HG02610 (cell line): ENCODE measurements around the gene SMARCAL1.

Source experiments
- ATAC-seq: cut with Tn5 transposase; IDR thresholded peaks from one replicate; pipeline ENCODE4 v1.9.1; 2021; ENCODE audit warnings: mild to moderate bottlenecking, moderate library complexity; ENCODE audit not compliant: unreplicated experiment

The SMARCAL1 gene

GRCh38 chr2:216392018-216392562 lies 20.2 kb upstream of the SMARCAL1 start:
- no peak for ATAC-seq

DNA sequence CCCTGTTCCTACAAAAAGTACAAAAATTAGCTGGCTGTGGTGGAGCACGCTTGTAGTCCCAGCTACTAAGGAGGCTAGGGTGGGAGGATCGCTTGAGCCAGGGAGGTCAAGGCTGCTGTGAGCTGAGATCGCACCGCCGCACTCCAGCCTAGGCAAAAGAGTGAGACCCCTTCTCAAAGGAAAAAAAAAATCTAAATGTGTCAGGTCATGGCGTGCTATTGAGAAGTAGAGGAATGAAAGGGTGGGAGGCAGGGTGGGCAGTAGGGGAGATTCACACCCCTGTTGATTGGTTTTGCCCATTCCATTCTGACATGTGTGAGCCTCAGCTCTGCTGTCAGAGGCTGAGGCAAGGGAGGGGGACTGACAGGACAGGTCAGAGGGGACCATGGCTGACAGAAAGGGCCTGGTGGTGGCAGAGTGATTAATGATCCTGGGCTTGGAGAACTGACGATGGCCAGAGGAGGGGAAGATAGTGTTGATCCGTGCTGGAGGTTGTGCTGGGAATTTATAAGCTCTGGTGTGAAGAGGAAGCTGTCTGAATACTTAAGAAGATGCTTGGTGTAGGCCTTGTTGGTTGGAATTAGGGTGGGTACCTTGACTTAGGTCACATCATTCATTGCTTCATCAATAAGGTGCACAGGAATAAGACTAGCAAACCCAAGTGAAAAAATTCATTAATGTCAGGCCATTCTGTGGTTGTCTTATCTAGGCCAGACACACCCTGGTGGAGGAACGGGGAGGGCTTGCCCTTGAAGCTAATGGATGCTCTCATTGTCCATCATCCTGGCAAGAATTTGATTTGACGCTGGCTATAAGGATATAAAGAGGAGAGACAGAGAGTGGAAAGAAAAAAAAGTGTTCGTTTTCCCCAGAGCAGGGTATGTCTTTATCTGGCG lies 19.1 kb upstream of the SMARCAL1 start:
- ATAC-seq, result no peak

GRCh38 chr2:216394881-216395280 lies 17.4 kb upstream of the SMARCAL1 start:
- no peak for ATAC-seq

- ATAC-seq, result no peak
Measured at GRCh38 chr2:216399621-216400020, 12.7 kb upstream of the SMARCAL1 start.

DNA sequence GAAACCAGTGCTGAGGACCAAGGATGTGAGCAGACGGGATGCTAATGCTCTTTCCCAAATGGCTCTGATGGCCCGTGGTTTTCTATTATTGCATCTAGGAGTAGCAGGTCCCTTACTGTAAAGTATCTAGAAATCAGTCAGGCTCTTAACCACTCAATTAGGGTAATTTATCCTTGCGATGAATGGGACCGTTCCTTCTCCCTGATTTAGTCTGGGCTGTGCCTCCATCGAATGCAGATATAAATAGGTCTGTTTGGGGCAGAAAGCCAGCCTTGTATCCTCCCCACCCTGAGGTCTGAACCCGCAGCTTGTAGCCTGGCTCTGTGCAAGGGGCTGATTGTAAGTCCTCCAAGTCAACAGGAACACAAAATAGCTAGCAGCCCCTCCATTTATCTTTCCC lies 9.5 kb upstream of the SMARCAL1 start:
- ATAC-seq, result no peak

DNA sequence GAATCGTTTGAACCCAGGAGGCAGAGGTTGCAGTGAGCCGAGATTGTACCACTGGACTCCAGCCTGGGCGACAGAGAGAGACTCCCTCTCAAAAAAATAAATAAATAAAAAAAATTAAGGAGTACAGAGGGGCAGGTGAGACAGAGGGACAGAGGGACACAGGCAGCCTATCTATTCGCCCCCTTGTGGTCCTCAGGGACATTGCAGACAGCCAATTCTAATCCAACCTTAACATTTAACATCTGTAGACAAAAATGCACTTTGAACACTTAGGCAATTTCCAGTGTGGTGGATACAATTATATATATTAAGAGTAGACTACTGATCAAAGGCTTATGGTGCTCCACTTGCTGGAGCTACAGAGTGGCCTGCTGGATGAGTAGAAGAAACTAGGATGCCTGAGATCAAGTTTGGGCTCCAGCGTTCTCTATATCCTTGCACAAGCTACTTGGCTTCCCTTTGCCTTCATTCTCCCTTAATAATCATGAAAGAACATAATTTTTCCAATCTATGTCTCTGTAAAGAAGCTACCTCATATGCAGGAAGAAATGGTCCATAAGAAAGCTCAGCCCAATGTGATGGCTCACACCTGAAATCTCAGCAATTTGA lies 8.2 kb upstream of the SMARCAL1 start:
- ATAC-seq, result no peak

DNA sequence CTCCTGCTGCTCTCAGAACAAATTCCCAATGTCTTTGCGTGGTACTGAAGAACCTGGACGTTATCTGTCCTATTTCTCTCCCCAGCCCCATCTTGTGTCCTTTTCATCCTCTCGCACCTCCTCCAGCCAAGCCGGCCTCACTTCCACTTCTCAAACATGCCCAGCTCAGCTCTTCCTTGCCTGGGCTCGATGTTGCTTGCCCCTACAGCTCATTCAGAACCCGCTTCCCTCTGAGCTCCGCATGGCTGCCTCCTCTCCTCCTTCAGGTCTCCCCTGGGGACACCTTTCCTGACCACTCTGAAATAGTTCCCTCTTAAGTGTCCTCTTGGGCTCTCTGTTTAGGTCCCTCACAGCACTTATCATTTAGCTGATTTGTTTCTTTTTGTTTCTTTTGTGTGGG lies 6.7 kb upstream of the SMARCAL1 start:
- no peak for ATAC-seq

GRCh38 chr2:216406826-216407225 lies 5.5 kb upstream of the SMARCAL1 start:
- no peak for ATAC-seq

DNA sequence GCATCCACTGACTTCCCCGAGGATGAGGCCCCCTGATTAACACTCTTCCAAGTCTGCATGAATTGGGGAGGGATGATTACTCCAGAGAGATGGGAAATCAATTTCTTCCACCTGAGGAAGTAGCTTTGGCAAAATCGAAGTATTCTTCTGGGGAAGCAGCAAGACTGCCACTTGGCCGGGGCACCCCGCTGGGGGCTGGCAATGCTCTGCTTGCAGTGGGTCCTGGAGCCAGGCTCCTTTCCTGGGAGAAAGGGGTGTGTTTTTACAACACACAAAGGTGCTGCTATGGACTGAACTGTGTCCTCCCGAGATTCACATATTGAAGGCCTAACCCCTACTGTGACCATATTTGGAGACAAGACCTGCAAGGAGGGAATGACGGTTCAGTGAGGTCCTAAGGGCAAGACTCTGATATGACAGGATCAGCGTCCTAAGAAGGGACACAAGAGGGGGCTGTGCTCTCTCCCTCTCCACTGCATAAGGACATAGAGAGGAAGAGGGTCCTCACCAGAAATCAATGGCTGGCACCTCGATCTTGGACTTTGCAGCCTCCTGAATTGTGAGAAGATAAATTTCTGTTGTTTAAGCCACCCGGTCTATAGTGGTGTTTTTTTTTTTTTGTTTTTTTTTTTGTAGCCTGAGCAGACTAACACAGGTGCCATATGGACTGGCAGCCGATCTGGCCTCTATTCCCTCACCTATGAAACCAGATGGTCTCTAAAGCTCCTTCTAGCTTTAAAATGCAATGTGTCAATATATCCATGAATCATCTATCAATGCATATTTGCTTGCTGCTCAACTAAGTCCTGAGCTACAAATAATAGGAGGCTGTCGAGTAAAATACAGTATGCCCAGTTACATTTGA lies 3.6 kb upstream of the SMARCAL1 start:
- no peak for ATAC-seq

DNA sequence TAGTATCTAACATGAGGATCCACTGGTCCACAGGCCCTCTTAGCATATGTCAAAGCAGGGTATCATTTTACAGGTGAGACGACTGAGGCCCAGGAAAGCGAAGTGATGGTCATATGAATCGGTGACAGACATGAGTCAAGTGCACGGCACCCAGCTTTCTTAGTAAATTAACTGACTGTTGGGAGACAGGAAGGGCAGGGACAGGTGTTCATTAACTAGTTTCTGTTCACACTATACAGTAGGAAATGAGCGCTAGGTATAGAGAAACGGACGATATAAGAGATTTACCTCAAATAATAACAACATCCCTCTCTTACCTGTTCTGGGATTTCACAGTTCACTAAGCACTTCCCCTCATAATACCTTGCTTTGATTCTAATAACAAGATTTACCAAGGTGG lies 1.7 kb upstream of the SMARCAL1 start:
- no peak for ATAC-seq

DNA sequence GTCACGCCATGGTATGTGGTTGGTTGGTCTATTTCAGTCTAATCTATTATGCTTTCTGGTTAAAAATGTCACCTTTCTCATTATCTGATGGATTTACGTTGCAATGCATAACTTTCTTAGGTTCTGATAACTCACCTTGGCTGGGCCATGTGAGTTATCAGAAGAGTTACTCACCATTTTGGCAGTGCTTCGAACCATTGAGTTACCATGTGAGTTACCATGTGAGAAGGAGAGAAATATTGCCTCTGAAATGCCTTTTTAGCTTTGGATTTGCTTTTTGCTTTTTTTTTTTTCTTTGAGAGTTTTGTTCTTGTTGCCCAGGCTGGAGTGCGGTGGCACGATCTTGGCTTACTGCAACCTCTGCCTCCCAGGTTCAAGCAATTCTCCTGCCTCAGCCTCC lies 1.6 kb downstream of the SMARCAL1 start:
- no peak for ATAC-seq

DNA sequence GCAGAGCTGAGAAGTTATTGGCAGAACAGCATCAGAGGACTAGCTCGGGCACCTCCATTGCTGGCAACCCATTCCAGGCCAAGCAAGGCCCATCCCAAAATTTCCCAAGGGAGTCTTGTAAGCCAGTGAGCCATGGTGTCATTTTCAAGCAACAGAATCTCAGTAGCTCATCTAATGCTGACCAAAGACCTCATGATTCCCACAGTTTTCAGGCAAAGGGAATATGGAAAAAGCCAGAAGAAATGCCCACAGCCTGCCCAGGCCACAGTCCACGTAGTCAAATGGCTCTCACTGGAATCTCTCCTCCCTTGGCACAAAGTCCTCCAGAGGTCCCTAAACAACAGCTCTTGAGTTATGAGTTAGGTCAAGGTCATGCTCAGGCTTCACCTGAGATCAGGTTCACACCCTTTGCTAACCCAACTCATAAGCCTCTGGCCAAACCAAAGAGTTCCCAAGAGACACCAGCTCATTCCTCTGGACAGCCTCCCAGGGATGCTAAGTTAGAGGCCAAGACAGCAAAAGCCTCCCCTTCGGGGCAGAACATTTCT lies 2.6 kb downstream of the SMARCAL1 start:
- ATAC-seq, result no peak

DNA sequence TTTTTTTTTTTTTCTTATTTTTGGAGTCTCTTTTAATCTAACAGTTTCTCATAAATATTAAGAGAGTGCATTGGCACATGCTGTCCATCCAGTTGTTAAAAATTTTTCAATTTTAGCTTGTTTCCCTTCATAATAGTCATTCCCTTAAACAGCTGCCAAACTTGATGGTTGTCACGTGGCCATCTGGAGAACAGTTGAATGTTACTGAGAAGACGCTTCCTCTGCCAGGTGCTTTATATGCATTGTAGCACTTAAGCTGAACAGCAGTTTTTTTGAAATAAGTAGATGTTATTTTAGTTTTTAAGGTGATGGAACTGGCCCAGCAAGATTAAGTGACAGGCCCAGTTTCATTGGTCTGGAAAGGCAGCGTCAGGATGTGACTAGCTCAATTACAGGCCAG lies 3.3 kb downstream of the SMARCAL1 start:
- no peak for ATAC-seq

DNA sequence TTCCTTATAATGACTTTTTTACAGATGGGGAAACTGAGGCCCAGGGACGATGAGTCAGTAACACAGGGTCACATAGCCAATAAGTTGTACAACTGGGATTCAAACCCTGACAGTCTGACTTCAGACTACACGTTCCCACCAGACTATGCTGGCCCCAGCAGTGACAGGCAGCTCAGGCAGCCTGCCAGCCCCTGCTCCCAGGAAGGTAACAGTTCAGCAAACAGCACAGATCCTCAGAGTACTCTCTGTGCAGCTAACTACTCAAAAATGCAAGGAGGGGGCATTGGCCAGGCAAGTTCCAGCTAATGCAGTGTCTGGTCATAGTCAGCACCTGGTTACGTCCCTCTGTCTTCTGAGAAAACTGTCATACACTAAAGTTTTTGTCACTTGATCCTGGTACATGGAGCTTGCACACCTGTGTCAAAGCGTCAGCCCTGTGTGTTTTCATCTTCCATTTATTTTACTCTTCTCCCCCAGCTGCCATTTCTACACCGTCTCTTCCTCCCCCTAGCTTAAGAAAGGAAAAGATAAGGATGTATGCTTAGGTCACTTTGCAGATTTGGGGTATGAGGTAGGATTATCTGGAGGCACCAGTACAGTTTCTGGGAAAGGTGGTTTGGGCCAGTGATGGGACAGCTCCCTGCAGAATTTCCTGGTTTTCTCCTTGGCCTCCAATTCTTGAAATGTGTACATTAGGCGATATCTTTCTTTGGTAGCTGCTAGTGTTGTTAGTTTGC lies 4.5 kb downstream of the SMARCAL1 start:
- no peak for ATAC-seq

DNA sequence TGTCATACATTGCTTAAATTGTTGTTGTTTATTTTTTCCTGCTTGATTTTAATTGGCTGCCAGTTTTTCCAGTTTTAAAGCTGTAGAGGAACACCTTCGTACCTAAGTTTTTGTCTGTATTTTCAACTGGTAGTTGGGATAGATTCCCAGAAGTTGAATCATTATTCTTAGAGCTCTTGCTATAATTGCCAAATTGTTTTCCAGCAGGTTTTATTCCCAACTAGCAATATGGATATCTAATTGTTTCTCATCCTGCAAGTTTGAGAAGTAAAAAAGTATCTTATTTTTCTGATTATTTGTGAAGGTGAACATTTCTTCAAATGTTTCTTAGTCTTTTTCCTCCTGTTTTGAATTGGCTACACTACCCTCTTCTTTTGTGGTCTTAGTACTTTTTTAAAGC lies 6.7 kb downstream of the SMARCAL1 start:
- ATAC-seq, result no peak

- ATAC-seq, result no peak
Measured at GRCh38 chr2:216420367-216421101, 8.2 kb downstream of the SMARCAL1 start.

- no peak for ATAC-seq
Measured at GRCh38 chr2:216423071-216423470, 10.8 kb downstream of the SMARCAL1 start.

DNA sequence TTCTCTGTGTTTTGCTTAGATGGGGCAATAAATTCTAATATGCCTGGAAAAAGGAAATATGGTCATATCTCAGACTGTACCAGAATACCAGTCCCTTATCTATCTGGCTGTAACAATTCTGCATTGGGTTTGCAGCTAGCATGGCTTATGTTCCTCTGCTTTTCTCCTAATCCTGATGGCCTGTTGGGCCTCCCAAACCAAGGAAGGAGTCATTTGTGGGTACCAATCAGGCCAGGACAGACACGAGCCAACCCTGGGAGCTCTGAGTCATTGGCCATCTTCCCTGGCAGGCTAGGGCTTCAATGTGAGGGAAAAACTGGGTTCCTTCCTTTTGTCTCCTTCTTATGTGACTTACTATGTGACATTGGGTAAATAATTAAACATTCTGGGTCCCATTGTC lies 12.0 kb downstream of the SMARCAL1 start:
- ATAC-seq, result no peak

DNA sequence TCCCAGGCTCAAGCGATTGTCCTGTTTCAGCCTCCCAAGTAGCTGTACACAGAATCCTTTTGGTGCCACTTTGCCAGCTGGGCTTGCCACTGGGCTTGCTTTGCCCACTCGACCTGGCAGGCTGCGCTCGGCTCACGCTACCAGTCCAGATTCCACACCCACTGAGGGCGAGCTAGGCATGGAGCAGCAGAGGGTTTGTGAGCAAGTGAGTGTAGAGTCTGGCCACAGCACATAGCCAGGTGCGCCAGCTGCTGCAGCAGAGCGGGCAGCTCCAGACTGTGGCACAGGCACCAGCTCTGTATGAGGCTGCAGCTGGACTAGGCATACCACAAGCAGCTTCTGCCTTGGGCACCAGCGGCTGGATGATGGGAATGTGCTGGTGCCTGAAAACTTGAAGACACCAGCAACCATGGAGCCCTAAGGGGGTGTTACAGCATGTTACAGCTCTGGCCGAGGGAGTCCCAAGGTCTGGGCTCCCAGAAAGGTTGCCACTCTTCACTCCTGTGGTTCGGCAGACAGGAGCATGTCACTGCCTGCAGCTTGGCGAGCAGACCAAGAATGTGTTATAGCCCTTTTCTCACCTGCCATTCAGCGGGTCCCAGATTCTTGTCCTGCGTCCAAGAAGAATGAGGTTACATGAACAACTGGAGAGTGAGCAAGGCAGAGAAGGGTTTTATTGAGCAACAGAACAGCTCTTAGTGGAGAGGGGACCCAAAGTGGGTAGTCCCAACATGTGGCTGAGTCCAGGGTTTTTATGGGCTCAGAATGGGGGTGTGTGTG lies 12.9 kb downstream of the SMARCAL1 start:
- no peak for ATAC-seq
